ENCODE results near the gene SRGN.

DNA sequence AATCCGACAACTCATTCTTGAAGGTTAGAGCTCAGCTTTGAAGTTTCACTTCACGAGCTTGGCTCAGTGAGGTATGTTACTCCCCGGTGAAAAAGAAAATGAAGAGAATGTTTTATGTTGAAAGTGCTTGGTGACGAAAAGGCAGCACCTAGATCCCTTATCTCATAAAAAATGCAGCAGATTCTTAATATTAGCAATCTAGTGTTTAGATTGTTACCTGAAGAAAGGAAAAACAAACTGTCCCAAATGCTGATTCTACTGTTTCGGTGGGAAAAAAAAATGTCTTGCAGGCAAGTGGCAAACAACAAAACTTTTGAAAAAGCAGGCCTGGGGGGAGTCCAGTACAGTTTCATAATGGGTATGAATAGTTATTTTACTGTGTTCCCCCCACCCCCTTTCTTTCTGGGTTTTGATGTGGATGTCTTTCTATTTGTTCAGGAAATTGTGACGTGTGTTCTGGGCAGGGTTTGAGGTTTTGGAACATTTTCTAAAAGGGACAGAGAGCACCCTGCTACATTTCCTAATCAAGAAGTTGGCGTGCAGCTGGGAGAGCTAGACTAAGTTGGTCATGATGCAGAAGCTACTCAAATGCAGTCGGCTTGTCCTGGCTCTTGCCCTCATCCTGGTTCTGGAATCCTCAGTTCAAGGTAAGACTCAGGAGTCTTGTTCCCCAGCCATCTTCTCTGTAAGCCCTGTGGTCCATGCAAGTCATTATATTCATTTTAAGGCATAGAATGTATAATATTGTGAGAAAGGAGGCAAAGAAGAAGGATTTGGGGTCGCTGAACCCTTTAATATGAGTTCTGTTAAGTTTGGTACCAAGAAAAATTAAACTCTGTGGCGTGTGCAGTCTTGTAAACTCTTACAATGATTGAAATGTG, at the start of gene SRGN:
- TF ChIP-seq GATA2 (IDR thresholded peaks at IDR 0.05; ENCODE audit: low read depth, low read length) = no peak
- TF ChIP-seq GATA3 (IDR thresholded peaks at IDR 0.05; ENCODE audit: low read depth, low read length) = no peak
